Measurements from ENCODE around the gene RTTN.

RTTN gene

GRCh38 chr18:70151614-70152013, 53.9 kb downstream of the RTTN start:
- TF ChIP-seq CTCF (IDR thresholded peaks at IDR 0.05; ENCODE audit: low read depth, low read length) (no peak), POLR2A (IDR thresholded peaks at IDR 0.05; ENCODE audit: extremely low read depth, insufficient read length) (no peak), MYC (IDR thresholded peaks at IDR 0.05; ENCODE audit: low read depth, low read length) (no peak), MAX (IDR thresholded peaks at IDR 0.05; ENCODE audit: low read depth, low read length) (no peak)
- peak; percentile 77 for DNase-seq (ENCODE audit: low read depth)

GRCh38 chr18:70149616-70150301, 55.7 kb downstream of the RTTN start:
- H3K4me3 ChIP-seq (ENCODE audit: low read depth, low read length) = no peak overlapping the region
- TF ChIP-seq MYC (IDR thresholded peaks at IDR 0.05; ENCODE audit: low read depth, low read length) (no peak), POLR2A (IDR thresholded peaks at IDR 0.05; ENCODE audit: extremely low read depth, insufficient read length) (no peak), MAX (IDR thresholded peaks at IDR 0.05; ENCODE audit: low read depth, low read length) (no peak), CTCF (IDR thresholded peaks at IDR 0.05; ENCODE audit: low read depth, low read length) (no peak)
- DNase-seq (ENCODE audit: low read depth) = no peak

More at GRCh38 chr18:70151614-70152013, 53.9 kb downstream of the RTTN start:
- peak overlapping the region; percentile 6 for H3K4me3 ChIP-seq (ENCODE audit: low read depth, low read length)

GRCh38 chr18:70149156-70149555, 56.3 kb downstream of the RTTN start:
- TF ChIP-seq POLR2A (IDR thresholded peaks at IDR 0.05; ENCODE audit: extremely low read depth, insufficient read length) = no peak
- no peak for DNase-seq (ENCODE audit: low read depth)

GRCh38 chr18:70148039-70148938, 57.2 kb downstream of the RTTN start:
- DNase-seq (ENCODE audit: low read depth) = no peak
- no peak overlapping the region for H3K4me3 ChIP-seq (ENCODE audit: low read depth, low read length)
- TF ChIP-seq CTCF (IDR thresholded peaks at IDR 0.05; ENCODE audit: low read depth, low read length) (no peak), MYC (IDR thresholded peaks at IDR 0.05; ENCODE audit: low read depth, low read length) (no peak), MAX (IDR thresholded peaks at IDR 0.05; ENCODE audit: low read depth, low read length) (no peak), POLR2A (IDR thresholded peaks at IDR 0.05; ENCODE audit: extremely low read depth, insufficient read length) (no peak)

More at GRCh38 chr18:70149156-70149555, 56.3 kb downstream of the RTTN start:
- H3K4me3 ChIP-seq (ENCODE audit: low read depth, low read length) = no peak overlapping the region

- no peak for DNase-seq (ENCODE audit: low read depth)
- TF ChIP-seq MAX (IDR thresholded peaks at IDR 0.05; ENCODE audit: low read depth, low read length) (no peak), POLR2A (IDR thresholded peaks at IDR 0.05; ENCODE audit: extremely low read depth, insufficient read length) (no peak), CTCF (IDR thresholded peaks at IDR 0.05; ENCODE audit: low read depth, low read length) (no peak), MYC (IDR thresholded peaks at IDR 0.05; ENCODE audit: low read depth, low read length) (no peak)
- H3K4me3 ChIP-seq (ENCODE audit: low read depth, low read length) = no peak overlapping the region
Measured at GRCh38 chr18:70146174-70146573, 59.3 kb downstream of the RTTN start.

- TF ChIP-seq POLR2A (IDR thresholded peaks at IDR 0.05; ENCODE audit: extremely low read depth, insufficient read length) = no peak
- TF ChIP-seq CTCF (IDR thresholded peaks at IDR 0.05; ENCODE audit: low read depth, low read length) = no peak
- TF ChIP-seq MYC (IDR thresholded peaks at IDR 0.05; ENCODE audit: low read depth, low read length) = no peak
- TF ChIP-seq MAX (IDR thresholded peaks at IDR 0.05; ENCODE audit: low read depth, low read length) = no peak
- DNase-seq (ENCODE audit: low read depth) = no peak
- H3K4me3 ChIP-seq (ENCODE audit: low read depth, low read length) = no peak overlapping the region
Measured at GRCh38 chr18:70142001-70142400, 63.5 kb downstream of the RTTN start.
